HG03469 (cell line): ENCODE measurements around the gene CYP8B1.

Experiments used
- ATAC-seq: cut with Tn5 transposase; IDR thresholded peaks from one replicate; pipeline ENCODE4 v1.9.1; 2021; ENCODE audit warnings: mild to moderate bottlenecking, moderate library complexity, moderate number of reproducible peaks; ENCODE audit not compliant: unreplicated experiment

The CYP8B1 gene

GRCh38 chr3:42875325-42876151, at the start of gene CYP8B1:
CYP8B1 (minus strand) TSS chr3:42875879; CDS start chr3:42875816, 63 bp downstream.
- no peak for ATAC-seq

- ATAC-seq, result no peak
These were observed 47.9 kb upstream of the CYP8B1 start for GRCh38 chr3:42923606-42924005.

GRCh38 chr3:42914771-42915515, 39.3 kb upstream of the CYP8B1 start:
- ATAC-seq, result no peak

GRCh38 chr3:42911551-42911950, 35.9 kb upstream of the CYP8B1 start:
- no peak for ATAC-seq

GRCh38 chr3:42908675-42909074, 33.0 kb upstream of the CYP8B1 start:
- no peak for ATAC-seq

- no peak for ATAC-seq
These were observed 31.1 kb upstream of the CYP8B1 start for GRCh38 chr3:42906848-42907183.

- ATAC-seq, result no peak
These were observed 30.6 kb upstream of the CYP8B1 start, which contains the start of gene ZNF662 for GRCh38 chr3:42906070-42906847. ZNF662 (plus strand) TSS chr3:42906142; CDS start chr3:42908115, 1,973 bp downstream.

GRCh38 chr3:42905740-42906069, 30.0 kb upstream of the CYP8B1 start:
- ATAC-seq, result no peak

GRCh38 chr3:42904076-42904475, 28.4 kb upstream of the CYP8B1 start:
- no peak for ATAC-seq

GRCh38 chr3:42902257-42902656, 26.6 kb upstream of the CYP8B1 start:
- no peak for ATAC-seq

GRCh38 chr3:42901073-42901415, 25.4 kb upstream of the CYP8B1 start:
- no peak for ATAC-seq

- no peak for ATAC-seq
These were observed 24.8 kb upstream of the CYP8B1 start for GRCh38 chr3:42900226-42901072.

- no peak for ATAC-seq
These were observed 23.4 kb upstream of the CYP8B1 start for GRCh38 chr3:42898896-42899675.

GRCh38 chr3:42895580-42895868, 19.8 kb upstream of the CYP8B1 start:
- no peak for ATAC-seq

GRCh38 chr3:42894698-42895579, 19.3 kb upstream of the CYP8B1 start:
- ATAC-seq, result no peak

- no peak for ATAC-seq
These were observed 17.1 kb upstream of the CYP8B1 start for GRCh38 chr3:42892807-42893206.

GRCh38 chr3:42892169-42892568, 16.5 kb upstream of the CYP8B1 start:
- no peak for ATAC-seq

GRCh38 chr3:42891042-42891441, 15.4 kb upstream of the CYP8B1 start:
- no peak for ATAC-seq

GRCh38 chr3:42887084-42887483, 11.4 kb upstream of the CYP8B1 start:
- no peak for ATAC-seq
